A549 (cell line): Measurements from ENCODE around the gene CD3E. TPM values are rescaled to one million over a fixed set of nuclear protein-coding genes. Genes with fewer than 3 reads are reported as not detected.

Source experiments
- ATAC-seq, 2 experiments: fragments of 200-7000 bp in 1 of 2; fragments of >200 bp in 1 of 2; cut with Nextera tagmentation in 1 of 2; cut with Tn5 transposase in 1 of 2; 3 replicates each; pipeline versions ENCODE4 v1.8.0 to v1.9.1; 2018 to 2020; ENCODE audit warnings: mild to moderate bottlenecking in 1 of 2, moderate library complexity in 1 of 2
- CTCF ChIA-PET: fragments of 300-600 bp; sonication (Branson Sonifier 250); formaldehyde crosslinking; extraction: SDS; loops from one replicate; lab custom pipeline; 2021; ENCODE audit warnings: antibody characterized with exemption, inconsistent platforms; lab: Yijun Ruan, JAX
- POLR2A ChIA-PET: fragments of 350-600 bp; formaldehyde crosslinking; extraction: SDS; loops from one replicate; lab custom pipeline; 2021; ENCODE audit warnings: antibody characterized with exemption, inconsistent platforms; lab: Yijun Ruan, JAX
- DNase-seq, 2 experiments: peaks; one replicate each; pipeline versions ENCODE4 v3.0.0 to v3.0.0-alpha.2; 2011 to 2016; ENCODE audit warnings: low read depth in 1 of 2, low spot score in 1 of 2
- FAIRE-seq: peaks from 2 replicates; lab custom pipeline; 2011; peaks lifted over from hg19 to GRCh38; lab: Jason Lieb, UNC
- H3K27ac ChIP-seq, 2 experiments: fragments of >200 bp; sonication (Bioruptor Twin); formaldehyde crosslinking; 3 replicates each; pipeline ENCODE4 v1.5.1; 2016 to 2017
- H3K4me1 ChIP-seq: fragments of >200 bp; sonication (Bioruptor Twin); formaldehyde crosslinking; 3 replicates; pipeline ENCODE4 v1.6.1; 2016
- H3K4me2 ChIP-seq: fragments of >200 bp; sonication (Bioruptor Twin); formaldehyde crosslinking; 3 replicates; pipeline ENCODE4 v1.6.1; 2016
- H3K4me3 ChIP-seq: fragments of >200 bp; sonication (Bioruptor Twin); formaldehyde crosslinking; 3 replicates; pipeline ENCODE4 v1.5.1; 2016
- H3K9me3 ChIP-seq: fragments of >200 bp; sonication (Bioruptor Twin); formaldehyde crosslinking; 3 replicates; pipeline ENCODE4 v1.6.1; 2016
- BHLHE40 ChIP-seq: IDR thresholded peaks from 2 replicates; pipeline ENCODE4 v1.6.1; 2012; ENCODE audit warnings: low read depth, low read length, inconsistent platforms
- CBX2 ChIP-seq: fragments of 200-600 bp; sonication (generic); IDR thresholded peaks from 2 replicates; pipeline ENCODE4 v1.6.1; 2016; ENCODE audit warnings: low read depth, mild to moderate bottlenecking, borderline replicate concordance
- CHD2 ChIP-seq: fragments of 150-350 bp; IDR thresholded peaks from 2 replicates; pipeline ENCODE4 v1.6.1; 2014; ENCODE audit warnings: low read length; ENCODE audit not compliant: partially characterized antibody
- EHMT2 ChIP-seq: fragments of 200-600 bp; sonication (generic); IDR thresholded peaks from 2 replicates; pipeline ENCODE4 v1.6.1; 2016; ENCODE audit warnings: antibody characterized with exemption, low read depth, mild to moderate bottlenecking, moderate library complexity
- FOXS1 ChIP-seq: fragments of 250-450 bp; sonication (Bioruptor Pico); IDR thresholded peaks from 2 replicates; pipeline ENCODE4 v1.5.0; 2020; ENCODE audit warnings: mild to moderate bottlenecking, moderate library complexity
- HDAC2 ChIP-seq: fragments of 200-600 bp; sonication (generic); IDR thresholded peaks from 2 replicates; pipeline ENCODE4 v1.6.1; 2016
- HOXA7 ChIP-seq: fragments of 250-450 bp; sonication (Bioruptor Pico); IDR thresholded peaks from 2 replicates; pipeline ENCODE4 v1.5.0; 2020; ENCODE audit warnings: mild to moderate bottlenecking, moderate library complexity
- HOXB5 ChIP-seq: fragments of 250-450 bp; sonication (Bioruptor Pico); IDR thresholded peaks from 2 replicates; pipeline ENCODE4 v1.5.0; 2020; ENCODE audit warnings: mild to moderate bottlenecking, moderate library complexity
- MAZ ChIP-seq: fragments of 150-350 bp; IDR thresholded peaks from 2 replicates; pipeline ENCODE4 v1.6.1; 2014; ENCODE audit warnings: antibody characterized with exemption, low read depth, low read length, borderline replicate concordance
- MYC ChIP-seq: IDR thresholded peaks from 2 replicates; pipeline ENCODE4 v1.6.1; 2012; ENCODE audit warnings: mild to moderate bottlenecking, inconsistent platforms, low read length, improper control_type of control experiment, borderline replicate concordance
- NFE2L2 ChIP-seq: fragments of 150-350 bp; conservative IDR thresholded peaks from 2 replicates; pipeline ENCODE4 v1.6.1; 2014; ENCODE audit warnings: low read length
- POLR2AphosphoS2 ChIP-seq: conservative IDR thresholded peaks from 2 replicates; pipeline ENCODE4 v1.6.1; 2012; ENCODE audit warnings: low read length, improper control_type of control experiment, inconsistent platforms
- RARB ChIP-seq: fragments of 250-450 bp; sonication (Bioruptor Pico); IDR thresholded peaks from 2 replicates; pipeline ENCODE4 v1.8.0; 2021; ENCODE audit warnings: mild to moderate bottlenecking, moderate library complexity
- SREBF2 ChIP-seq: fragments of 450-650 bp; IDR thresholded peaks from 2 replicates; pipeline ENCODE4 v1.6.1; 2014; ENCODE audit warnings: mild to moderate bottlenecking, moderate library complexity
- TP53 ChIP-seq: fragments of 250-450 bp; sonication (Bioruptor Pico); IDR thresholded peaks from 2 replicates; pipeline ENCODE4 v1.5.0; 2021; ENCODE audit warnings: mild to moderate bottlenecking, moderate library complexity
- ZSCAN20 ChIP-seq: fragments of 250-450 bp; sonication (Bioruptor Pico); IDR thresholded peaks from 2 replicates; pipeline ENCODE4 v1.8.0; 2022; ENCODE audit warnings: mild to moderate bottlenecking, moderate library complexity
- WGBS: methylation state at CpG from one replicate; pipeline ENCODE4 v1.1.6; 2017; ENCODE audit errors: missing lambda C conversion rate; 5-methylcytosine and 5-hydroxymethylcytosine counted together
- polyA plus RNA-seq, 4 experiments: library from polyadenylated mRNA; depleted of rRNA in 3 of 4; stranded (reverse); fragments of >200 nt; fragmentation: RNase III in 1 of 4; extraction: RNeasy Plus Mini Kit Qiagen cat#74134 plus additional on column Dnase treatment in 1 of 4; gene quantifications; 2 replicates in 3 of 4; 3 replicates in 1 of 4; pipeline ENCODE4 v1.2.3, GENCODE V29; 2011 to 2017
- TF ChIP-seq, protein P1 (sequence below): fragments of 250-450 bp; sonication (Bioruptor Pico); IDR thresholded peaks from 2 replicates; pipeline ENCODE4 v1.5.0; 2021; ENCODE audit warnings: mild to moderate bottlenecking, moderate library complexity, borderline replicate concordance
- TF ChIP-seq, protein P2 (sequence below): fragments of 250-450 bp; sonication (Bioruptor Pico); IDR thresholded peaks from 2 replicates; pipeline ENCODE4 v1.5.0; 2020; ENCODE audit warnings: low read depth, mild to moderate bottlenecking, moderate library complexity
- TF ChIP-seq, protein P3 (sequence below): fragments of >200 bp; sonication (Bioruptor Twin); formaldehyde crosslinking; IDR thresholded peaks from 3 replicates; pipeline ENCODE4 v1.6.1; 2016

Gene CD3E
- polyA plus RNA-seq, 2 of the 4 experiments (the other 2 are of a cell fraction) = not detected

DNA sequence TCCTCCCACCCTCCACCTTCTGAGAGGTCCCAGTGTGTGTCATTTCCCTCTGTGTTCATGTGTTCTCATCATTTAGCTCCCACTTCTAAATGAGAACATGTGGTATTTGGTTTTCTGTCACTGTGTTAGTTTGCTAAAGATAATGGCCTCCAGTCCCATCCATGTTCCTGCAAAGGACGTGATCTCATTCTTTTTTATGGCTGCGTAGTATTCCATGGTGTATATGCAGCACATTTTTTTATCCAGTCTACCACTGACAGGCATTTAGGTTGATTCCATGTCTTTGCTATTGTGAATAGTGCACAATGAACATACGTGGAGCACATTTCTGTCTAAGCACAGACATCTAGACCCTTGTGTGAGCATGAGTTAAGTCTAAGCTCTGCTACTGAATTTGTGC is 5.7 kb downstream of the CD3E start:
- no peak for DNase-seq
- Histone ChIP-seq H3K9me3 (no peaks in the 10 kb centered on the region), H3K4me1 (peaks cover 2% of the 10 kb centered on the region; the same call in 1 of the 3 replicates), H3K4me3 (no peak overlapping the region), H3K27ac (no peak overlapping the region), H3K4me2 (no peak overlapping the region)
- 64% methylated on average over 3 of the region's 3 CpGs for WGBS
- CTCF ChIA-PET = interaction anchor here (1.2 kb wide), 2 partner anchors 10 to 14 kb away, joined by 3 read pairs; no protein-coding TSS in a partner anchor
- no peak for FAIRE-seq
- POLR2A ChIA-PET = no interaction called here
- no peak for TF ChIP-seq EHMT2
- TF ChIP-seq, protein P1, sequence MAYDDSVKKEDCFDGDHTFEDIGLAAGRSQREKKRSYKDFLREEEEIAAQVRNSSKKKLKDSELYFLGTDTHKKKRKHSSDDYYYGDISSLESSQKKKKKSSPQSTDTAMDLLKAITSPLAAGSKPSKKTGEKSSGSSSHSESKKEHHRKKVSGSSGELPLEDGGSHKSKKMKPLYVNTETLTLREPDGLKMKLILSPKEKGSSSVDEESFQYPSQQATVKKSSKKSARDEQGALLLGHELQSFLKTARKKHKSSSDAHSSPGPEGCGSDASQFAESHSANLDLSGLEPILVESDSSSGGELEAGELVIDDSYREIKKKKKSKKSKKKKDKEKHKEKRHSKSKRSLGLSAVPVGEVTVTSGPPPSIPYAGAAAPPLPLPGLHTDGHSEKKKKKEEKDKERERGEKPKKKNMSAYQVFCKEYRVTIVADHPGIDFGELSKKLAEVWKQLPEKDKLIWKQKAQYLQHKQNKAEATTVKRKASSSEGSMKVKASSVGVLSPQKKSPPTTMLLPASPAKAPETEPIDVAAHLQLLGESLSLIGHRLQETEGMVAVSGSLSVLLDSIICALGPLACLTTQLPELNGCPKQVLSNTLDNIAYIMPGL (CRISPR knock-in tag) = no peak
- TF ChIP-seq, protein P2, sequence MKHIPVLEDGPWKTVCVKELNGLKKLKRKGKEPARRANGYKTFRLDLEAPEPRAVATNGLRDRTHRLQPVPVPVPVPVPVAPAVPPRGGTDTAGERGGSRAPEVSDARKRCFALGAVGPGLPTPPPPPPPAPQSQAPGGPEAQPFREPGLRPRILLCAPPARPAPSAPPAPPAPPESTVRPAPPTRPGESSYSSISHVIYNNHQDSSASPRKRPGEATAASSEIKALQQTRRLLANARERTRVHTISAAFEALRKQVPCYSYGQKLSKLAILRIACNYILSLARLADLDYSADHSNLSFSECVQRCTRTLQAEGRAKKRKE (CRISPR knock-in tag) = no peak
- TF ChIP-seq HDAC2 = no peak
- no peak for TF ChIP-seq TP53 (CRISPR knock-in tag)
- TF ChIP-seq HOXB5 = no peak
- no peak for TF ChIP-seq MYC
- TF ChIP-seq POLR2AphosphoS2 = no peak
- no peak for TF ChIP-seq CBX2
- no peak for TF ChIP-seq NFE2L2
- TF ChIP-seq FOXS1 (CRISPR knock-in tag) = no peak
- no peak for ATAC-seq

DNA sequence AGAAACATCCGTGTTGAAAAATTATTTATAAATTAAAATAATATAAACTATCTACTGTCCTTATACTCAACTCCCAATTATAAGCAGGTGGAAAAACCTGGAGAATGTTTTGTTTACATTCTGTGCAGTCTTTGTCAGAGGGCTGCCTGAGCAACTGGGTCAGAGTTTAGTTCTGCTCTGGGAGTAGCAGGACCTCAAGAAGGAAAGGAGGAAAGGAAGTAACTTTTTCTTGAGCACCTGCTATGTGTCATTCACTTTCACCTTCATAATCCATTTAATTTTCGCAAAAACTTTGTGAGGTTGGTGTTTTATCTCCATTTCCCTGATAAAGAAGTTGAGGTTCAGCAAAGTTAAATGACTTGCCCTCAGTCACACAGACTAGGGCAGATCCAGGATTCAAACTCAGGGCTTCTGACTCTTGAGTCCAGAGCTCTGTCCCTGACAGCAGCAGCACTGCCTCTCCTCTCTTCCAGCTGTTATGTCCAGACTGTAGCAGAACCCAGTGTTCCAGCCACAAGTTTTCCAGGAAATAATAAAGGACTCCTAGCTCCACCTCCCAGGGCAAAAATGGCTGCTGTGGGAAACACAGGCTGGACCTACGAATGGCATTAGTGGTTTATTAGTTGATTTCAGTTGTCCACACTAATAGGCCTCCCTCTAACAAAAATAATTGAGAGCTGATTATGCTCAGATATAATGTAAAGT is 6.4 kb downstream of the CD3E start:
- no peak for TF ChIP-seq CHD2
- TF ChIP-seq HOXA7 (CRISPR knock-in tag) = no peak
- TF ChIP-seq MAZ = no peak
- TF ChIP-seq EHMT2 = no peak
- TF ChIP-seq BHLHE40 = no peak
- TF ChIP-seq, protein P1 (CRISPR knock-in tag) = no peak
- TF ChIP-seq, protein P3, sequence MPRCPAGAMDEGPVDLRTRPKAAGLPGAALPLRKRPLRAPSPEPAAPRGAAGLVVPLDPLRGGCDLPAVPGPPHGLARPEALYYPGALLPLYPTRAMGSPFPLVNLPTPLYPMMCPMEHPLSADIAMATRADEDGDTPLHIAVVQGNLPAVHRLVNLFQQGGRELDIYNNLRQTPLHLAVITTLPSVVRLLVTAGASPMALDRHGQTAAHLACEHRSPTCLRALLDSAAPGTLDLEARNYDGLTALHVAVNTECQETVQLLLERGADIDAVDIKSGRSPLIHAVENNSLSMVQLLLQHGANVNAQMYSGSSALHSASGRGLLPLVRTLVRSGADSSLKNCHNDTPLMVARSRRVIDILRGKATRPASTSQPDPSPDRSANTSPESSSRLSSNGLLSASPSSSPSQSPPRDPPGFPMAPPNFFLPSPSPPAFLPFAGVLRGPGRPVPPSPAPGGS = no peak
- TF ChIP-seq RARB (CRISPR knock-in tag) = no peak
- no peak for TF ChIP-seq ZSCAN20 (CRISPR knock-in tag)
- no peak for TF ChIP-seq CBX2
- no peak for TF ChIP-seq SREBF2
- TF ChIP-seq, protein P2 (CRISPR knock-in tag) = no peak
- Histone ChIP-seq H3K9me3 (no peaks in the 10 kb centered on the region), H3K4me3 (no peak overlapping the region), H3K4me2 (no peak overlapping the region), H3K27ac (no peak overlapping the region), H3K4me1 (peaks cover 6% of the 10 kb centered on the region; the same call in 1 of the 3 replicates)
- no peak for DNase-seq
- CTCF ChIA-PET = interaction anchor here (0.6 to 1.2 kb wide), 3 partner anchors 15 to 140 kb away, joined by 3 read pairs; no protein-coding TSS in a partner anchor
- no peak for FAIRE-seq
- ATAC-seq = no peak
- POLR2A ChIA-PET = no interaction called here
- WGBS = 51% methylated on average over 3 of the region's 3 CpGs
